PFSK-1 (cell line): ENCODE results near the gene SLC7A7.

Source experiments
- FOXP2 ChIP-seq: optimal IDR thresholded peaks from 2 replicates; pipeline ENCODE3; 2011; ENCODE audit warnings: borderline replicate concordance, control low read depth, inconsistent platforms; ENCODE audit not compliant: insufficient read depth; ENCODE audit errors: extremely low read length, extremely low read depth
- POLR2AphosphoS5 ChIP-seq: IDR thresholded peaks from 2 replicates; pipeline ENCODE4 v1.6.1; 2012; ENCODE audit warnings: low read depth, mild to moderate bottlenecking, control low read depth, low read length, moderate library complexity
- REST ChIP-seq, 2 experiments: IDR thresholded peaks; 2 replicates each; pipeline versions ENCODE4 v1.6.1 to v1.8.0; 2011 to 2012; ENCODE audit warnings: low read depth in 2 of 2, low read length in 2 of 2, control low read depth in 1 of 2, inconsistent platforms in 1 of 2, mild to moderate bottlenecking in 1 of 2, moderate library complexity in 1 of 2; ENCODE audit not compliant: insufficient read depth in 1 of 2
- SIN3A ChIP-seq: IDR thresholded peaks from 2 replicates; pipeline ENCODE4 v1.6.1; 2012; ENCODE audit warnings: mild to moderate bottlenecking, low read length, moderate library complexity, borderline replicate concordance; ENCODE audit not compliant: insufficient read depth
- TAF1 ChIP-seq: IDR thresholded peaks from 2 replicates; pipeline ENCODE4 v1.6.1; 2012; ENCODE audit warnings: low read length, control low read depth, borderline replicate concordance; ENCODE audit not compliant: insufficient read depth

The SLC7A7 gene

GRCh38 chr14:22781301-22781991, 33.8 kb downstream of the SLC7A7 start:
- TF ChIP-seq SIN3A: no peak
- no peak for TF ChIP-seq REST (IDR thresholded peaks at IDR 0.05; ENCODE audit: insufficient read depth in 1 of 2, low read depth in 2 of 2, low read length in 2 of 2)
- no peak for TF ChIP-seq POLR2AphosphoS5
- TF ChIP-seq TAF1: no peak
- no peak for TF ChIP-seq FOXP2

DNA sequence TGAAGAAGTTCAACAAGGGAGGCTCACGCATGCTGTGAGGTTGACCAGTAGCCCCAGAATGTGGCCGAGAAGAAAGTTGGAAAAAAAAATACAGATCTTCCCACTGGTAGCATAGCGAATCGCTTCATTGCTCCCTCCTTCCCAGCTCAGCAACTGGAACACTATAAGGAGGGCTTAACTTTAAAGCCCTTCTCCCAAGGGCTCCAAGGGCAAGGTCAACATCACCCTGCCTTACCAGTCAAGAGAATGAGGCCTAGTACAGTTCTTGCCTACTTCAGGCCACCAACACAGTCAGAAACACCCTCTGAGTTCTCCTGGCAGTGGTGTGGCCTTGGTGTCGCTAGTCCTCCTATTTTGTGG, 34.3 kb downstream of the SLC7A7 start:
- no peak for TF ChIP-seq POLR2AphosphoS5
- no peak for TF ChIP-seq TAF1
- no peak for TF ChIP-seq SIN3A
- no peak for TF ChIP-seq FOXP2
- no peak for TF ChIP-seq REST (IDR thresholded peaks at IDR 0.05; ENCODE audit: insufficient read depth in 1 of 2, low read depth in 2 of 2, low read length in 2 of 2)

DNA sequence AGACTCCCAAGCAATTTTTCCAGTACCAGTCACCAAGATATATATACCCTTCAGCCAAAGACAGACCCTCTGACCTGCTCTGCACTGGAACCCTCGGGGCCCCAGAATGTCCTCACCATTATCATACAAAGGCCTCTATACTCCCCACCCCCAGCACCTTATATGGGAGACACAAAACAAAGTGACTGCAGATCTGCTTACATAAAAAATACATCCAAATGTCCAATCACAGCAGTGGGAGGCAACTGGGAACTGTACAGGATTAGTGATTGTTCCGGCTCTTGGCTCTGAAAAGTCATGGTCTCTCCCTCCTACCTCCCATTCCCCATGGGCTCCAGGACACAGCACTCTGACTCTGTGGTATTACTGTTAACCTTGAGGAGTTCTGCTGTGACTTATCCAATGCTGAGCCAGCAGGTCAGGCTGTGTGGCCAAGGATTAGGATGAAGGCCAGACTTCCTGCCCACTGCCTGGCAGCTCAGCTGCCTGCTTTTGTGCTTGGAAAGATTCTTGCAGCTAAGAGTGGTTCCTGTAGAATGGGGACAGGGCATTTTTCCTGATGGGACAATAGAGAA, 35.0 kb downstream of the SLC7A7 start:
- no peak for TF ChIP-seq TAF1

GRCh38 chr14:22778084-22778483, 37.2 kb downstream of the SLC7A7 start:
- TF ChIP-seq FOXP2 (no peak), TAF1 (no peak), SIN3A (no peak), REST (IDR thresholded peaks at IDR 0.05; ENCODE audit: insufficient read depth in 1 of 2, low read depth in 2 of 2, low read length in 2 of 2) (no peak), POLR2AphosphoS5 (no peak)

GRCh38 chr14:22776215-22776614, 39.0 kb downstream of the SLC7A7 start:
- TF ChIP-seq TAF1 (no peak), FOXP2 (no peak), SIN3A (no peak), REST (IDR thresholded peaks at IDR 0.05; ENCODE audit: insufficient read depth in 1 of 2, low read depth in 2 of 2, low read length in 2 of 2) (no peak), POLR2AphosphoS5 (no peak)
